Measurements from ENCODE around the gene ZIC5.

GRCh38 chr13:99985886-99986527 is 14.4 kb upstream of the ZIC5 start:
- TF ChIP-seq CTCF (IDR thresholded peaks at IDR 0.05; ENCODE audit: poor library complexity, severe bottlenecking): no peak
- TF ChIP-seq TAF1 (IDR thresholded peaks at IDR 0.05; ENCODE audit: low read depth): no peak
- TF ChIP-seq SMC3 (conservative IDR thresholded peaks at IDR 0.05; ENCODE audit: poor library complexity): no peak

Measured in neural cell (in vitro differentiated cells).